Measurements from ENCODE around the gene F2R. TPM values are rescaled to one million over a fixed set of nuclear protein-coding genes. Genes with fewer than 3 reads are reported as not detected.

The F2R gene
- total and polyA plus RNA-seq, 2 of the 8 experiments (the other 6 are each of a cell fraction or from before 2014, with no cell fraction given): 23.8 to 29.1 TPM

- ChIA-PET CTCF (ENCODE audit: partially characterized antibody) (interaction anchor here (0.7 to 2.4 kb wide), 4 partner anchors 12 to 102 kb away, joined by 3 to 21 read pairs (median 5); no protein-coding TSS in a partner anchor), POLR2A (ENCODE audit: partially characterized antibody) (no interaction called here)
- no peak overlapping the region for H3K4me2 ChIP-seq (ENCODE audit: insufficient read depth in 1 of 2, low read depth in 2 of 2, low read length in 2 of 2)
- no peak overlapping the region for H3K4me3 ChIP-seq (ENCODE audit: extremely low read depth in 1 of 4, insufficient read depth in 2 of 4, low read depth in 3 of 4, low read length in 4 of 4)
- H3K9me3 ChIP-seq (ENCODE audit: insufficient read depth in 2 of 2, low read depth in 1 of 2, low read length in 1 of 2): no peaks in the 10 kb centered on the region; a peak in 1 of 4 replicates
- H2BK15ac ChIP-seq (ENCODE audit: low read length): no peak overlapping the region
- no peaks in the 10 kb centered on the region for H3K4me1 ChIP-seq (replicated peaks in 1 of 4; ENCODE audit: control insufficient read depth in 3 of 4, insufficient read depth in 4 of 4, low read length in 3 of 4)
- 90% methylated on average over 2 of the region's 2 CpGs; no CpG with 5 or more reads in 1 of the 2 experiments for WGBS, 2 experiments (ENCODE audit: extremely low coverage in 1 of 2, insufficient coverage in 1 of 2, insufficient read length in 1 of 2, insufficient replicate concordance in 2 of 2, low coverage in 1 of 2, low lambda C conversion rate in 2 of 2, missing lambda C conversion rate in 1 of 2)
- H3K27ac ChIP-seq (ENCODE audit: low read depth, low read length): no peak overlapping the region
- H3K14ac ChIP-seq (ENCODE audit: insufficient read length): no peak overlapping the region
- H3K79me1 ChIP-seq (ENCODE audit: low read depth, low read length): no peaks in the 10 kb centered on the region
- no peak overlapping the region for H2BK12ac ChIP-seq (ENCODE audit: low read depth, low read length)
- H3K18ac ChIP-seq (ENCODE audit: extremely low read depth, low read length): no peak overlapping the region
- H2AFZ ChIP-seq (ENCODE audit: low read length): no peak overlapping the region
- no peak overlapping the region for H3K9ac ChIP-seq (replicated peaks in 1 of 4; ENCODE audit: extremely low read depth in 1 of 4, low read depth in 3 of 4, low read length in 3 of 4)
- H3K23ac ChIP-seq (ENCODE audit: insufficient read length): no peak overlapping the region
- H2BK5ac ChIP-seq (ENCODE audit: low read depth, low read length): no peak overlapping the region
- H3K79me2 ChIP-seq (ENCODE audit: control insufficient read depth in 1 of 2, insufficient read depth in 2 of 2, low read length in 2 of 2): no peaks in the 10 kb centered on the region
- FAIRE-seq (no peak), DNase-seq (ENCODE audit: low read depth in 1 of 2, low spot score in 2 of 2) (no peak)
- H4K5ac ChIP-seq (ENCODE audit: insufficient read length, low read depth, low read length): no peak overlapping the region
- H2AK5ac ChIP-seq (ENCODE audit: low read depth, low read length): no peak overlapping the region
- H3K4ac ChIP-seq (replicated peaks; ENCODE audit: insufficient read length, low read depth, low read length): no peak overlapping the region
- H2BK120ac ChIP-seq (replicated peaks; ENCODE audit: low read depth, low read length): no peak overlapping the region
- no peaks in the 10 kb centered on the region for H3K27me3 ChIP-seq (replicated peaks in 1 of 4; ENCODE audit: control insufficient read depth in 3 of 4, extremely low read depth in 1 of 4, insufficient read depth in 3 of 4, low read length in 3 of 4)
- H4K8ac ChIP-seq (ENCODE audit: extremely low read depth, insufficient read depth, low read length): no peak overlapping the region
- no peaks in the 10 kb centered on the region for H4K20me1 ChIP-seq (replicated peaks in 1 of 2; ENCODE audit: control insufficient read depth in 1 of 2, insufficient read depth in 2 of 2, low read length in 2 of 2)
- no peaks in the 10 kb centered on the region for H3K23me2 ChIP-seq (ENCODE audit: low read depth, low read length)
- H3K36me3 ChIP-seq (ENCODE audit: control insufficient read depth in 2 of 4, insufficient read depth in 4 of 4, low read length in 3 of 4): no peaks in the 10 kb centered on the region
- H2BK20ac ChIP-seq (ENCODE audit: low read length): no peak overlapping the region
- no peak overlapping the region for H3K56ac ChIP-seq (replicated peaks; ENCODE audit: insufficient read length, low read depth, low read length)
- no peak overlapping the region for H4K91ac ChIP-seq (replicated peaks; ENCODE audit: insufficient read length, low read length)
- no peak for TF ChIP-seq SP4 (IDR thresholded peaks at IDR 0.05; ENCODE audit: low read length)
These were observed 46.6 kb downstream of the F2R start for GRCh38 chr5:76762484-76762883.

Measured in H1 (cell line).